Measurements from ENCODE around the gene TRIP10.

Gene TRIP10

DNA sequence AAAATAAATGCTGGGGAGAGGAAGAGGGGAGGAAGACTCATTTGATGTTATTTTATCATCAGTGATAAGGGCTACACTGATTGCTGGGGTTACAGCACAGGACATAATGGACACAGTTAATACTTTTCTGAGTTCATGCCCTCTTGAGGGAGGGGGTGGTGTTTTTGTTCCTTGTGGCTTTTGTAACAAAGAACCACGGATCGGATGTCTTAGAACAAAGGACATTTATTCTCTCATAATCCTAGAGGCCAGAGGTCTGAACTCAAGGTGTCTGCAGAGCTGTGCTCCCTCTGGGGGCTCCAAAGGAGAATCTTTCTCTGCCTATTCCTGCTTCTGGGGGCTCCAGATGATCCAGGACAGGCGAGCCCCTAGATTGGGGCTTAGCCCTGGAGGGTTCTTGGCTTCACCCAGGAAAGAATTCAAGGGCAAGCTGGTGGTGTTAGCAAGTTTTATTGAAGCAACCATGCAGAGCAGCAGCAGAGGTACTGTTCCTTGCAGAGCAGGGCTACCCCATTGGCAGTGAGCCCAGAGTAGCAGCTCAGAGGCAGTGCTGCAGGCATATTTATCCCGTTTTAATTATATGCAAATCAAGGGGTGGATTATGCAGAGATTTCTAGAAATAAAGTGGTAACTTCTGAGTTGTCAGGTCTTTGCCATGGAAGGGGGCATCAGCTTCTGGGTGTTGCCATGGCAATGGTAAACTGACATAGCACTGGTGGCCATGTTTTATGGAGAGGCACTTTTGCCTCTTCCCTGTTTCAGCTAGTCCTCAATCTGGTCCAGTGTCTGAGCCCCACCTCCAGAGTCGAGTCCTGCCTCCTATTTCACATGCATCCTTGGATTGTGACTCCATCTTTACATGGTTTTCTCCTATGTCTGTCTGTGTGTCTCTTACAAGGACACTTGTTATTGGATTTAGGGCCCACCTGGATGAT, 51.0 kb downstream of the TRIP10 start:
- H3K18ac ChIP-seq (ENCODE audit: low read depth in 1 of 2, low read length in 2 of 2): no peak overlapping the region
- 40% methylated on average over 5 of the region's 5 CpGs for WGBS

DNA sequence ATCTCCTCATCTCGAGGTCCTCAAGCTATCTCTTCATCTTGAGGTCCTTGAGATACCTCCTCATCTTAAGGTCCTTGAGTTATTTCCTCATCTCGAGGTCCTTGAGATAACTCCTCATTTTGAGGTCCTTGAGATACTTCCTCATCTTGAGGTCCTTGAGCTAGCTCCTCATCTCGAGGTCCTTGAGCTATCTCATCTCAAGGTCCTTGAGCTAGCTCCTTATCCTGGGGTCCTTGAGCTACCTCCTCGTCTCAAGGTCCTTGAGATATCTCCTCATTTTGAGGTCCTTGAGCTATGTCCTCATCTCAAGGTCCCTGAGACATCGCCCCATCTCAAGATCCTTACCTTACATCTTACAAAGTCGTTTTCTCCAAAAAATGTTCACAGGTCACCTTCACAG, 51.8 kb downstream of the TRIP10 start:
- Histone ChIP-seq H3K18ac (ENCODE audit: low read depth in 1 of 2, low read length in 2 of 2) (no peak overlapping the region), H2BK120ac (ENCODE audit: low read depth, low read length) (no peak overlapping the region), H3K9ac (ENCODE audit: low read length) (no peak overlapping the region), H2BK12ac (ENCODE audit: low read length in 2 of 2) (no peak overlapping the region), H3K23ac (ENCODE audit: low read length in 2 of 2) (no peak overlapping the region), H3K27me3 (ENCODE audit: control insufficient read depth in 1 of 2, insufficient read depth in 1 of 2, low read length in 2 of 2) (peaks cover 0 to 12% of the 10 kb centered on the region in 2 experiments), H3K14ac (ENCODE audit: low read length in 2 of 2) (no peak overlapping the region), H3K79me1 (replicated peaks; ENCODE audit: low read length, poor library complexity, severe bottlenecking) (no peaks in the 10 kb centered on the region), H3K4me3 (ENCODE audit: insufficient read depth in 1 of 2, low read depth in 1 of 2, low read length in 2 of 2) (no peak overlapping the region), H3K4me1 (ENCODE audit: control insufficient read depth, insufficient read depth, low read depth, low read length) (no peaks in the 10 kb centered on the region), H3K9me3 (ENCODE audit: control insufficient read depth, low read length) (peaks cover 4% of the 10 kb centered on the region), H3K36me3 (ENCODE audit: control insufficient read depth in 1 of 2, insufficient read depth in 2 of 2, low read depth in 1 of 2, low read length in 2 of 2) (no peaks in the 10 kb centered on the region), H2AK5ac (ENCODE audit: low read length, severe bottlenecking) (no peak overlapping the region), H2AFZ (ENCODE audit: low read depth, low read length) (no peak overlapping the region), H2BK5ac (ENCODE audit: low read depth, low read length, poor library complexity, severe bottlenecking) (no peak overlapping the region), H3K4me2 (ENCODE audit: low read length, poor library complexity, severe bottlenecking) (no peak overlapping the region), H3K27ac (ENCODE audit: low read length, poor library complexity, severe bottlenecking) (no peak overlapping the region), H3K4ac (ENCODE audit: low read depth in 1 of 2, low read length in 2 of 2) (no peak overlapping the region), H2BK15ac (ENCODE audit: low read depth, poor library complexity, severe bottlenecking) (no peak overlapping the region), H4K91ac (ENCODE audit: low read length) (no peak overlapping the region), H4K8ac (ENCODE audit: low read length) (no peak overlapping the region)
- 29% methylated on average over 6 of the region's 6 CpGs for WGBS
- no peak for DNase-seq

More for the DNA sequence above, 51.0 kb downstream of the TRIP10 start:
- H2BK15ac ChIP-seq (ENCODE audit: low read depth, poor library complexity, severe bottlenecking): no peak overlapping the region
- no peak overlapping the region for H3K14ac ChIP-seq (ENCODE audit: low read length in 2 of 2)
- no peaks in the 10 kb centered on the region for H3K4me1 ChIP-seq (ENCODE audit: control insufficient read depth, insufficient read depth, low read depth, low read length)
- no peak for DNase-seq
- no peak overlapping the region for H3K4me2 ChIP-seq (ENCODE audit: low read length, poor library complexity, severe bottlenecking)
- H4K91ac ChIP-seq (ENCODE audit: low read length): no peak overlapping the region
- H3K27me3 ChIP-seq (ENCODE audit: control insufficient read depth in 1 of 2, insufficient read depth in 1 of 2, low read length in 2 of 2): peaks cover 0 to 12% of the 10 kb centered on the region in 2 experiments
- H2AFZ ChIP-seq (ENCODE audit: low read depth, low read length): no peak overlapping the region
- H3K36me3 ChIP-seq (ENCODE audit: control insufficient read depth in 1 of 2, insufficient read depth in 2 of 2, low read depth in 1 of 2, low read length in 2 of 2): no peaks in the 10 kb centered on the region
- H3K9ac ChIP-seq (ENCODE audit: low read length): no peak overlapping the region
- H3K27ac ChIP-seq (ENCODE audit: low read length, poor library complexity, severe bottlenecking): no peak overlapping the region
- H4K8ac ChIP-seq (ENCODE audit: low read length): no peak overlapping the region
- H2AK5ac ChIP-seq (ENCODE audit: low read length, severe bottlenecking): no peak overlapping the region
- no peak overlapping the region for H2BK12ac ChIP-seq (ENCODE audit: low read length in 2 of 2)
- no peak overlapping the region for H3K23ac ChIP-seq (ENCODE audit: low read length in 2 of 2)
- H3K4me3 ChIP-seq (ENCODE audit: insufficient read depth in 1 of 2, low read depth in 1 of 2, low read length in 2 of 2): no peak overlapping the region
- no peaks in the 10 kb centered on the region for H3K79me1 ChIP-seq (replicated peaks; ENCODE audit: low read length, poor library complexity, severe bottlenecking)
- no peak overlapping the region for H2BK120ac ChIP-seq (ENCODE audit: low read depth, low read length)
- no peak overlapping the region for H2BK5ac ChIP-seq (ENCODE audit: low read depth, low read length, poor library complexity, severe bottlenecking)
- no peak overlapping the region for H3K4ac ChIP-seq (ENCODE audit: low read depth in 1 of 2, low read length in 2 of 2)
- H3K9me3 ChIP-seq (ENCODE audit: control insufficient read depth, low read length): peaks cover 4% of the 10 kb centered on the region

DNA sequence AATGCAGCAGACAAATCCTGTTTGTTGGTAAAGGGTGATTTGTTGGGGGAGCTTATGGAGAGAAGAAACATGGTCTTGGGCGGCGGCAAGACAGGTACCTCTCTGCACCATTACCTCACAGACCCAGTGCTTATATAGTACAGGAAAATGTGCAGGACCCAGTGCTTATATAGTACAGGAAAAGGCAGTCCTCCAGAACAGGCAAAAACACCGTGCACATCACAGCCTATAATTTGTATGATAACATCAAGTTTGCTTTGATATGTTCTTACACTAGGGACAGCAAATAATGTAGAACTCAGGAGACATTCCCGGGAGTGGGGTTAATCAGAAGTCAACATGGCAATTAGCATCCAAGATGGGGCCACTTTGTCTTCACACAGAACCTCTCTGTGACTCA, 53.9 kb downstream of the TRIP10 start:
- Histone ChIP-seq H3K9ac (ENCODE audit: low read length) (no peak overlapping the region), H3K4me2 (ENCODE audit: low read length, poor library complexity, severe bottlenecking) (no peak overlapping the region), H2AFZ (ENCODE audit: low read depth, low read length) (no peak overlapping the region), H4K91ac (ENCODE audit: low read length) (no peak overlapping the region), H2AK5ac (ENCODE audit: low read length, severe bottlenecking) (no peak overlapping the region), H4K8ac (ENCODE audit: low read length) (no peak overlapping the region), H3K36me3 (ENCODE audit: control insufficient read depth in 1 of 2, insufficient read depth in 2 of 2, low read depth in 1 of 2, low read length in 2 of 2) (no peaks in the 10 kb centered on the region), H3K14ac (ENCODE audit: low read length in 2 of 2) (no peak overlapping the region), H2BK5ac (ENCODE audit: low read depth, low read length, poor library complexity, severe bottlenecking) (no peak overlapping the region), H3K23ac (ENCODE audit: low read length in 2 of 2) (no peak overlapping the region), H3K79me1 (replicated peaks; ENCODE audit: low read length, poor library complexity, severe bottlenecking) (no peaks in the 10 kb centered on the region), H3K27me3 (ENCODE audit: control insufficient read depth in 1 of 2, insufficient read depth in 1 of 2, low read length in 2 of 2) (peaks cover 0 to 12% of the 10 kb centered on the region in 2 experiments), H3K9me3 (ENCODE audit: control insufficient read depth, low read length) (peaks cover 4% of the 10 kb centered on the region), H3K18ac (ENCODE audit: low read depth in 1 of 2, low read length in 2 of 2) (no peak overlapping the region), H3K4ac (ENCODE audit: low read depth in 1 of 2, low read length in 2 of 2) (no peak overlapping the region), H3K4me3 (ENCODE audit: insufficient read depth in 1 of 2, low read depth in 1 of 2, low read length in 2 of 2) (no peak overlapping the region), H2BK12ac (ENCODE audit: low read length in 2 of 2) (no peak overlapping the region), H2BK15ac (ENCODE audit: low read depth, poor library complexity, severe bottlenecking) (no peak overlapping the region), H3K27ac (ENCODE audit: low read length, poor library complexity, severe bottlenecking) (no peak overlapping the region), H2BK120ac (ENCODE audit: low read depth, low read length) (no peak overlapping the region), H3K4me1 (ENCODE audit: control insufficient read depth, insufficient read depth, low read depth, low read length) (no peaks in the 10 kb centered on the region)
- DNase-seq: no peak
- 90% methylated on average over 2 of the region's 4 CpGs for WGBS

DNA sequence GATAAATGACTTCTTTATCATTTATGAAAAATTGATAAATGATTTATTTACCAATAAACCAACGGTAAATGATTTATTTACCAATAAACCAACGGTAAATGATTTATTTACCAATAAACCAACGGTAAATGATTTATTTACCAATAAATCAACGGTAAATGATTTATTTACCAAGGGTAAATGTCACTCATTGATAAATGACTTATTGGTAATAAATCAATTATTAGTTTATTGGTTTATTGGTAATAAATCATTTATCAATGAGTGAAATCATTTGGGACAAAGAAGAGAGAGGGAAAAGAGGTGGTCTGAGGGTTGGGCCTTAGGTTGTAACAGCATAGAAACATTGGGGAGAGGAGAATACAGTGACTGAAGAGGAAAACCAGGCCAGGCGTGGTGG, 54.5 kb downstream of the TRIP10 start:
- Histone ChIP-seq H4K91ac (ENCODE audit: low read length) (no peak overlapping the region), H2BK12ac (ENCODE audit: low read length in 2 of 2) (no peak overlapping the region), H2AFZ (ENCODE audit: low read depth, low read length) (no peak overlapping the region), H3K4me3 (ENCODE audit: insufficient read depth in 1 of 2, low read depth in 1 of 2, low read length in 2 of 2) (no peak overlapping the region), H3K36me3 (ENCODE audit: control insufficient read depth in 1 of 2, insufficient read depth in 2 of 2, low read depth in 1 of 2, low read length in 2 of 2) (no peaks in the 10 kb centered on the region), H3K4ac (ENCODE audit: low read depth in 1 of 2, low read length in 2 of 2) (no peak overlapping the region), H3K14ac (ENCODE audit: low read length in 2 of 2) (no peak overlapping the region), H2AK5ac (ENCODE audit: low read length, severe bottlenecking) (no peak overlapping the region), H3K4me1 (ENCODE audit: control insufficient read depth, insufficient read depth, low read depth, low read length) (no peaks in the 10 kb centered on the region), H3K4me2 (ENCODE audit: low read length, poor library complexity, severe bottlenecking) (no peak overlapping the region), H2BK120ac (ENCODE audit: low read depth, low read length) (no peak overlapping the region), H3K9me3 (ENCODE audit: control insufficient read depth, low read length) (peaks cover 4% of the 10 kb centered on the region), H3K27me3 (ENCODE audit: control insufficient read depth in 1 of 2, insufficient read depth in 1 of 2, low read length in 2 of 2) (peaks cover 0 to 12% of the 10 kb centered on the region in 2 experiments), H3K27ac (ENCODE audit: low read length, poor library complexity, severe bottlenecking) (no peak overlapping the region), H3K23ac (ENCODE audit: low read length in 2 of 2) (no peak overlapping the region), H2BK15ac (ENCODE audit: low read depth, poor library complexity, severe bottlenecking) (no peak overlapping the region), H3K9ac (ENCODE audit: low read length) (no peak overlapping the region), H3K79me1 (replicated peaks; ENCODE audit: low read length, poor library complexity, severe bottlenecking) (no peaks in the 10 kb centered on the region), H4K8ac (ENCODE audit: low read length) (no peak overlapping the region), H2BK5ac (ENCODE audit: low read depth, low read length, poor library complexity, severe bottlenecking) (no peak overlapping the region), H3K18ac (ENCODE audit: low read depth in 1 of 2, low read length in 2 of 2) (no peak overlapping the region)
- no peak for DNase-seq
- 84% methylated on average over 3 of the region's 5 CpGs for WGBS

Measured in mesenchymal stem cell (in vitro differentiated cells and primary cell).